ENCODE results near the gene FAM47E. TPM values are rescaled to one million over a fixed set of nuclear protein-coding genes. Genes with fewer than 3 reads are reported as not detected.

Gene FAM47E, protein sequence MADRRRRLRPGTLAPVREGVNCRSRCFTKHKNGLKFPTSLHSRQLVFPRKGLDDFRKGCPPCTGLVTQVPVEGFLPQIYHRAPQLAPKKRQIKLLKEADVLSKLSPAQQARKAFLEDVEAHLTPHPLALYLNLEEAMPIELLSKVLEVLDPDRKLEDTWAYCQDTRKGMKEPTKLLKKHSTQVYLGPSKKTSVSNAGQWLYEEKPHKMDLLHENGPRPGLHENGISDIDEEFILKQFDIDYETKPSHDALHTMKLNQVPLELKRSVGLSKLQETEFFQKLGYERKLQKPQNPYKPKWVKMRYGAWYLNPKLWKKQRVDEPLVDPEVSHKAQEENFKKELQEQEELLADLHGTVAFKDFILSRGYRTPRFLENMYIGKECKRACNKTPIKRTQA
- total RNA-seq (2022) (1.0 TPM in 2 replicates), Bru-seq, nascent RNA (percentile 21 among the genes with signal in this experiment), BruChase-seq, experiment 1, labeled RNA remaining after a 6-hour chase (percentile 25 among the genes with signal in this experiment), BruChase-seq, experiment 2, labeled RNA remaining after a 2-hour chase (percentile 29 among the genes with signal in this experiment)
- long read RNA-seq, partial matches to known transcripts = 0 of 1 reads
- long read RNA-seq, other reads (novel, unspliced or antisense) = 1 of 1 reads

DNA sequence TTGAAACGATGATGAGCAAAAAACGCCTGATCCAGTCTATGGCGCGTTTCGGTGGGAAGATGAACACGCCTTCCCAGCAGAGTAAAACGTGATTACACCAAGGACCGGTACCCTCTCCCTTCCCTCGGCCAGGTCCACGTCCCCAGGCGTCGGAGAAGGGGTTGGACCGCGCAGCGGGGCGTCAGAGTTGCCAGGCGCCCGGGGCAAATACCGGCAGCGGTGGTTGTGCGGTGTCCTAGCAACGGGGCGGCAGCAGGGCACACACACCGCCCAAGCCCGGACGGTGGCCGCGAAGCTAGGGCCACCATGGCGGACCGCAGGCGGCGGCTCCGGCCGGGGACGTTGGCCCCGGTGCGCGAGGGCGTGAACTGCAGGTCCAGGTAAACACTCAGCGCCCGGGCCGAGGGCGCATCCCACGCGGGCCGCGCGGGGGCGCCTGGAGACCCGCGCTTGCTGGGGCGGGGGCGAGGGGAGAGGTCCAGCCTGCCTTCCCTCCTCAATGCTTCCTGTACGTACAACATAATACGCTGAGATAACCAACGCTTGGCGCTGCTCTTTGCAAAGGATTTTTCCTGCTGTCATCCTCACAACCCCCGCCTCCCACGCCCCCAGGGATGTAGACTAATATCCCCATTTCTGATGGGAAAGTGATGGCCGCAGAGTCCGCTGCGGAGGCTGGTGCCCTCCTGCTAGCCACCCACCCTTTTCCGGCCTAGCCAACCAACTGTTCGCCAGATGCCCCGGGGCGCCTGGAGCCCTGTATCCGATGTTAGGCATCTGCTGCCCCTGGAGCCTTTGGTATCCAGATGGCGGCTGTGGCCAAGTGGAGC is at the start of gene FAM47E:
TSS of gene FAM47E (plus strand) at position 281 of the 830 bp plus-strand sequence. CDS start at position 307, 26 bp downstream.
- BruUV-seq (replicated peaks) = no TSS peak
- peak; percentile 45 for DNase-seq (ENCODE audit: unreplicated experiment)
- peaks cover 47% of the 10 kb centered on the region for H3K27me3 Mint-ChIP-seq (ENCODE audit: insufficient read depth, unreplicated experiment)
- H3K27ac Mint-ChIP-seq (ENCODE audit: low read depth, unreplicated experiment) = peak within 1 kb of the TSS; percentile 7
- H3K36me3 Mint-ChIP-seq (ENCODE audit: insufficient read depth, unreplicated experiment) = no peaks in the 10 kb centered on the region
- ChIA-PET POLR2A (interaction anchor here (0.8 to 2.0 kb wide), 11 partner anchors 16 to 55 kb away, joined by 3 to 9 read pairs (median 3); partner anchors contain the start of gene SCARB2), CTCF (interaction anchor here (0.5 to 4.2 kb wide), 9 partner anchors 11 to 237 kb away, joined by 3 to 28 read pairs (median 3); no protein-coding TSS in a partner anchor)
- H3K4me3 Mint-ChIP-seq (ENCODE audit: unreplicated experiment) = peak within 1 kb of the TSS; percentile 70
- intact Hi-C loops (cut with micrococcal nuclease) = loop anchor here (1.0 to 10.0 kb wide), 4 partner anchors 37 to 123 kb away; partner anchors contain the start of gene STBD1
- TF ChIP-seq, protein P1, sequence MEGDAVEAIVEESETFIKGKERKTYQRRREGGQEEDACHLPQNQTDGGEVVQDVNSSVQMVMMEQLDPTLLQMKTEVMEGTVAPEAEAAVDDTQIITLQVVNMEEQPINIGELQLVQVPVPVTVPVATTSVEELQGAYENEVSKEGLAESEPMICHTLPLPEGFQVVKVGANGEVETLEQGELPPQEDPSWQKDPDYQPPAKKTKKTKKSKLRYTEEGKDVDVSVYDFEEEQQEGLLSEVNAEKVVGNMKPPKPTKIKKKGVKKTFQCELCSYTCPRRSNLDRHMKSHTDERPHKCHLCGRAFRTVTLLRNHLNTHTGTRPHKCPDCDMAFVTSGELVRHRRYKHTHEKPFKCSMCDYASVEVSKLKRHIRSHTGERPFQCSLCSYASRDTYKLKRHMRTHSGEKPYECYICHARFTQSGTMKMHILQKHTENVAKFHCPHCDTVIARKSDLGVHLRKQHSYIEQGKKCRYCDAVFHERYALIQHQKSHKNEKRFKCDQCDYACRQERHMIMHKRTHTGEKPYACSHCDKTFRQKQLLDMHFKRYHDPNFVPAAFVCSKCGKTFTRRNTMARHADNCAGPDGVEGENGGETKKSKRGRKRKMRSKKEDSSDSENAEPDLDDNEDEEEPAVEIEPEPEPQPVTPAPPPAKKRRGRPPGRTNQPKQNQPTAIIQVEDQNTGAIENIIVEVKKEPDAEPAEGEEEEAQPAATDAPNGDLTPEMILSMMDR (IDR thresholded peaks at IDR 0.05; ENCODE audit: unreplicated experiment) = peak; percentile 47
- H3K4me1 Mint-ChIP-seq (ENCODE audit: insufficient read depth, unreplicated experiment) = no peaks in the 10 kb centered on the region
- H3K9me3 Mint-ChIP-seq (ENCODE audit: unreplicated experiment) = no peaks in the 10 kb centered on the region

DNA sequence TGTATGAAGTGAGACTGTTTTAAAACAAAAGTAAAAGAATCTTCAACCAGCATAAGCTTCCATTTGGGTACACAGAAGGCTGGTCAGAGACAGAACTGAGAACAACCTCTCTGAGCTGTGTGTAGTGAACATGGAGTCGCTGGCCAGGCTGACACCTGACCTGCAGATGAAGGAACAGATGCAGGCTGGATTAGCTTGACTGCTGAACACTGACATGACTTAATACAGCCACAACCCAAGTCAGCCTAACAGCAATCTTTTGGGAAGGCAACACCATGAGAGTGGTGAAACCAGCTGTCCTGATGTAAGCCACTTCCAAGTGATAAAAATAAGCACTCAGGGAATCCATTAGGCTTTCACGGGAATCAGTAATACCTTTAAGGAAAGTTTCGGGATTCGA is 48.0 kb upstream of the FAM47E start:
- H3K36me3 Mint-ChIP-seq (ENCODE audit: insufficient read depth, unreplicated experiment) = peaks cover 16% of the 10 kb centered on the region
- no peaks in the 10 kb centered on the region for H3K9me3 Mint-ChIP-seq (ENCODE audit: unreplicated experiment)
- intact Hi-C loops (cut with micrococcal nuclease) = no loop called here
- CTCF ChIA-PET = interaction anchor here (0.6 to 2.1 kb wide), 3 partner anchors 24 to 122 kb away, joined by 3 to 8 read pairs (median 5); no protein-coding TSS in a partner anchor
- no peak overlapping the region for H3K27ac Mint-ChIP-seq (ENCODE audit: low read depth, unreplicated experiment)
- TF ChIP-seq, protein P1 (IDR thresholded peaks at IDR 0.05; ENCODE audit: unreplicated experiment) = no peak
- no peaks in the 10 kb centered on the region for H3K27me3 Mint-ChIP-seq (ENCODE audit: insufficient read depth, unreplicated experiment)
- no TSS peak for BruUV-seq (replicated peaks)
- POLR2A ChIA-PET = interaction anchor here (0.7 to 3.1 kb wide), 3 partner anchors 9 to 530 kb away, joined by 3 to 16 read pairs (median 4); partner anchors contain the start of genes G3BP2 and SCARB2
- no peak overlapping the region for H3K4me3 Mint-ChIP-seq (ENCODE audit: unreplicated experiment)
- DNase-seq (ENCODE audit: unreplicated experiment) = no peak
- peaks cover 16% of the 10 kb centered on the region for H3K4me1 Mint-ChIP-seq (ENCODE audit: insufficient read depth, unreplicated experiment)

DNA sequence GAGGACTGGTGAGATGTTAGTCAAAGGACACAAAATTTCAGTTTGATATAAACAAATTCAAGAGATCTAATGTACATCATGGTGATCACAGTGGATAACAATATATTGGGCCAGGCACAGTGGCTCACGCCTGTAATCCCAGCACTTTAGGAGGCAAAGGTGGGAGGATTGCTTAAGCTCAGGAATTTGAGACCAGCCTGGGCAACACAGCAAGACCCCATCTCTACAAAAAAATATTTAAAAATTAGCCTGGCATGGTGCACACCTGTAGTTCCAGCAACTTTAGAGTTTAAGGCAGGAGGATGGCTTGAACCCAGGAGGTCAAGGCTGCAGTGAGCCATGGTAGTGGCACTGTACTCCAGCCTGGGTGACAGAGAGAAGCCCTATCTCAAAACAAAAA is 46.6 kb upstream of the FAM47E start:
- no peak overlapping the region for H3K4me3 Mint-ChIP-seq (ENCODE audit: unreplicated experiment)
- BruUV-seq (replicated peaks) = no TSS peak
- POLR2A ChIA-PET = interaction anchor here (0.9 to 3.1 kb wide), 2 partner anchors 8 to 10 kb away, joined by 3 to 16 read pairs; partner anchors contain the start of gene SCARB2

More for the DNA sequence above, 46.6 kb upstream of the FAM47E start:
- CTCF ChIA-PET = interaction anchor here (0.6 to 2.1 kb wide), 3 partner anchors 25 to 250 kb away, joined by 3 to 8 read pairs (median 4); no protein-coding TSS in a partner anchor
- DNase-seq (ENCODE audit: unreplicated experiment) = no peak
- H3K4me1 Mint-ChIP-seq (ENCODE audit: insufficient read depth, unreplicated experiment) = peaks cover 16% of the 10 kb centered on the region
- peaks cover 21% of the 10 kb centered on the region for H3K36me3 Mint-ChIP-seq (ENCODE audit: insufficient read depth, unreplicated experiment)
- H3K9me3 Mint-ChIP-seq (ENCODE audit: unreplicated experiment) = no peaks in the 10 kb centered on the region
- intact Hi-C loops (cut with micrococcal nuclease) = no loop called here
- H3K27ac Mint-ChIP-seq (ENCODE audit: low read depth, unreplicated experiment) = no peak overlapping the region
- TF ChIP-seq, protein P1 (IDR thresholded peaks at IDR 0.05; ENCODE audit: unreplicated experiment) = no peak
- no peaks in the 10 kb centered on the region for H3K27me3 Mint-ChIP-seq (ENCODE audit: insufficient read depth, unreplicated experiment)

Data from MCF 10A (cell line).